Aortic smooth muscle cell (primary cell): ENCODE measurements around the gene ARF3. TPM values are rescaled to one million over a fixed set of nuclear protein-coding genes. Genes with fewer than 3 reads are reported as not detected.

Experiments used
- total RNA-seq: library from RNA; depleted of rRNA; stranded (reverse); fragments of >200 nt; gene quantifications from 2 replicates; pipeline ENCODE4 v1.2.3, GENCODE V29; 2014

The ARF3 gene
- 34.9 and 38.1 TPM in 2 replicates for total RNA-seq

DNA sequence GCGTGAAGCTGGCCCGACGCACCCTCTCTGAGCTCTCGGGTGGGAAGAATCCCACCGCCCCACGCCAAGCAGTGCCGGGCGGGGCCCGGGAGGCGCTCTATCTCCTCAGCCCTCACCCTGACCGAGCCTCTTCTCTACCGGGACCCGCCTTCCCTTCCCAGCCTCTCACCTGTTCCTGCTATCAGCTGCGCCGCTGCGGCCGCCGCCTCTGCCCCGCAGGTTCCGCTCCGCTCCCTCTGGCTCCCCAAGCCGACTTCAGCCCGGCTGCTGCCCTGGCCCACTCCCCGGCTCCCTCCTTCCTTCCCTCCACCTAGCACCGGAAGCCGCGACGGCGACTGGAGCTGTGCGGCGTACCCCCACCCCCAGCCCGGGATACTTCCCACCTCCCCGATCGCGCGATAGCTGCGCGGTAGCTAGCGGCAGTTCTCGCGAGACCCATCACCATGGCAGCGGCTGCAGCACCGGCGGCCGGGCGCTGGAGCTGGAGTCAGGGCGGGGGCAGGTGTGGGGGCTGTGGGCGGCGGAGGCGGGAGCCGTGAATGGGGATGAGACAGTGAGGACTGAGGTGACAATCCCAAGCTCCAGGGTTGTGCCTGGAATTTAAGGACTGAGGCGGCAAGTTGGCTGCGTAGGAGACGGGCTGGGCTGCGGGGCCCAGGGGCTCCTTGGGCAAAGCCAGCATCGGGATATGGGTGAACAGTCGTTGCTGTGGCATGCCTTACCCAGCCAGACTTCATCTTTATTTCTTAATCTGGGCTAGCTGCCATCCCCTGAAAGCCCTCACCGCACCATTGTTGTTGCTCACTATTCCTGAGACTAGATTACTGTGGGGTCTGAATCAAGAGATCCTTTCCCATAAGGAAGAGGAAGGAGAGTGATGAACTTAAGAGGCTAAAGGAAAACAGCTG, at the start of gene ARF3:
Gene ARF3 (minus strand): TSS at position 347 of the 908 bp plus-strand sequence. CDS start 16,392 bp downstream, outside the sequence.

DNA sequence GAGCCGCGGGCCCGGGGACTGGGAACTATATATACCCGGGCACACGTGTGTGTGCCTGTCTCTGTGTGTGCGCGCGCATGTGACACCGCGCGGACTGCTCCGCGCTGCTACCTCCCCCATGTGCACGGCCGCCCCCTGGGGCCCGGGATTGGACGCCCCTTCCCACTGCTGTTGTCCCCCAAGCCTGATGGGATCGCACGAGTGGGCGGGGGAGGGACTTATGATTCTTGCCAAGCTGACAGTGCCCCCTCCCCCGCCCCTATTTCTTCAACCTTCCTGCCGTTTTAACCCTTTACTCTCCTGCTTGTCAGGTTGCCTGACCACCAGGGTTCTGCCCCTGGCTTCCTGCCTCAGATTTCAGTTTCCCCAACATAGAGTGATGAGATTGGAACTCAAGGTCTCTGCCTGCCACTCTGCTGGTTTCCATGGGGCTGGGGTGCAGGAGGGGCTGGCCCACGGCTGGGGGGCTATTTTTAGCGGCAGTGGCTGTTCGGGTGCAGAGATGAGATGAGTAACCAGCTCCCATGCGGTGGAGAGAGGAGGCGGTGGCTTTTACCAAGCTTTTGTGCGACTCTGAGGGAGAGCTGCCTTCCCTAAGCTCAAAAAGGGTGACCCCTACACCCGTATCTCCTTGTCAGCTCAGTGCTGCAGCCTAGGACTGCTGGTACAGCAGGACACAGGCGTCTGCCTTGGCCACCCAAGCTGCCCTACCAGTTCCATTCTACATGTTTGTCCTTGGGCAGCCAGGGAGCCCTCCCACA, 42.3 kb upstream of the ARF3 start, which contains the start of gene DDN:
Gene DDN (minus strand): TSS at position 5 of the 761 bp plus-strand sequence. CDS start 88 bp downstream, outside the sequence.

DNA sequence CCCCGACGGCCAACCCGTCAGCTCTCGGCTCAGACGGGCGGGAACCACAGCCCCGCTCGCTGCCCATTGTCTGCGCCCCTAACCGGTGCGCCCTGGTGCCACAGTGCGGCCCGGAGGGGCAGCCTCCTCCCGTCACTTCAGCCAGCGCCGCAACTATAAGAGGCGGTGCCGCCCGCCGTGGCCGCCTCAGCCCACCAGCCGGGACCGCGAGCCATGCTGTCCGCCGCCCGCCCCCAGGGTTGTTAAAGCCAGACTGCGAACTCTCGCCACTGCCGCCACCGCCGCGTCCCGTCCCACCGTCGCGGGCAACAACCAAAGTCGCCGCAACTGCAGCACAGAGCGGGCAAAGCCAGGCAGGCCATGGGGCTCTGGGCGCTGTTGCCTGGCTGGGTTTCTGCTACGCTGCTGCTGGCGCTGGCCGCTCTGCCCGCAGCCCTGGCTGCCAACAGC, 21.0 kb upstream of the ARF3 start, which contains the start of gene WNT1:
Gene WNT1 (plus strand): TSS at position 32 of the 450 bp plus-strand sequence. CDS start 329 bp downstream, at position 361.

DNA sequence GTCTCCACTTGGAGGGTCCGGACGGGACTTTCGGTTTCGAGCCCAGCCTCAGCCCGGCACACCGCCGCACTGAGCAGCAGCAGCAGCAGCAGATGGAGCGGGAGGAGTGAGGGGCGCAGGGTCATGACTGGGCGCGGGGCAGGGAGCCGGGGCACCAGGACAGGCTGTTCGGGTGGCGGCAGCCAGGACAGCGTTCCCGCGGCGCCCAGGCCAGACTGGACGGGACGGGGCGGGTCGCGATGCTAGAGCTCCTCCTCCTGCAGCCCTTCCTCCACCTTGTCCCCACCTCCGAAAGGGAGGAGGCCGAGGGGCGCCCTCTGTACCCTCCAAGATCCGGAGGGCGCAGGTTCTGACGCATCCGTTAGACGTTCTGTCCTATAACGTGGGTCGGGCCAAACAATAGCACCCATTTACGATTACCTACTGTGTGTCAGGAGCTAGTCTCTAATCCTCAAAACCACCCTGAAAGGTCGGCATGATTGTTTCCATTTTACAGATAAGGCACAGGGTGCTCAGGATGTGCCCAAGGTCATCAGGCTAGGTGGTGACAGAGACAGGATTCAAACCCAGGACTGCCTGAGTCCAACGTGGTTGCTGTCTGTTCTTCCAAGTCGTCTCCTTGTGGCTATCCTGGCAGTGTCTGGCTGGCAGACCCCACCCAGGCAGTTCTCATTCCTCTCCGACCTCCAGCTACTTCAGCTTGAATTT, 31.8 kb downstream of the ARF3 start, which contains the start of gene FKBP11:
Gene FKBP11 (minus strand): TSS at position 189 of the 708 bp plus-strand sequence. CDS start 64 bp downstream, at position 125.

Other genes starting within 250 kb of the ARF3 start
- 19.6 and 19.9 TPM in 2 replicates for gene CCNT1, start 240.8 kb downstream of the ARF3 start, total RNA-seq
- gene ADCY6, start 168.4 kb downstream of the ARF3 start, total RNA-seq, result 126 and 132 TPM in 2 replicates
- 14.7 and 20.7 TPM in 2 replicates for gene CACNB3, start 139.0 kb downstream of the ARF3 start, total RNA-seq
- 73.4 and 99.9 TPM in 2 replicates for gene DDX23, start 105.3 kb downstream of the ARF3 start, total RNA-seq
- gene RND1, start 91.6 kb downstream of the ARF3 start, total RNA-seq, result 0.40 and 0.62 TPM in 2 replicates
- gene FKBP11, start 32.0 kb downstream of the ARF3 start, total RNA-seq, result 15.9 and 16.8 TPM in 2 replicates
- 0.06 TPM in 1 of 2 replicates, not detected in the other for gene WNT10B, start 14.2 kb upstream of the ARF3 start, total RNA-seq
- not detected in 2 replicates for gene WNT1, start 20.8 kb upstream of the ARF3 start, total RNA-seq
- gene DDN, start 41.9 kb upstream of the ARF3 start, total RNA-seq, result 0.06 and 0.13 TPM in 2 replicates
- 83.4 and 87.9 TPM in 2 replicates for gene PRKAG1, start 61.3 kb upstream of the ARF3 start, total RNA-seq
- 23.5 and 31.5 TPM in 2 replicates for gene KMT2D, start 103.3 kb upstream of the ARF3 start, total RNA-seq
- 0.19 and 0.40 TPM in 2 replicates for gene RHEBL1, start 112.5 kb upstream of the ARF3 start, total RNA-seq
- gene DHH, start 137.3 kb upstream of the ARF3 start, total RNA-seq, result under 0.01 and 0.06 TPM in 2 replicates
- gene LMBR1L, start 153.4 kb upstream of the ARF3 start, total RNA-seq, result 33.5 and 34.1 TPM in 2 replicates
- 1,878 and 2,204 TPM in 2 replicates for gene TUBA1B, start 173.9 kb upstream of the ARF3 start, total RNA-seq
- gene TUBA1A, start 231.6 kb upstream of the ARF3 start, total RNA-seq, result 652 and 678 TPM in 2 replicates